ENCODE results near the gene VTI1A. TPM values are rescaled to one million over a fixed set of nuclear protein-coding genes. Genes with fewer than 3 reads are reported as not detected.

VTI1A gene
- total and polyA plus RNA-seq, 9 donors: 8.8 to 23.5 (median 13.4) TPM

DNA sequence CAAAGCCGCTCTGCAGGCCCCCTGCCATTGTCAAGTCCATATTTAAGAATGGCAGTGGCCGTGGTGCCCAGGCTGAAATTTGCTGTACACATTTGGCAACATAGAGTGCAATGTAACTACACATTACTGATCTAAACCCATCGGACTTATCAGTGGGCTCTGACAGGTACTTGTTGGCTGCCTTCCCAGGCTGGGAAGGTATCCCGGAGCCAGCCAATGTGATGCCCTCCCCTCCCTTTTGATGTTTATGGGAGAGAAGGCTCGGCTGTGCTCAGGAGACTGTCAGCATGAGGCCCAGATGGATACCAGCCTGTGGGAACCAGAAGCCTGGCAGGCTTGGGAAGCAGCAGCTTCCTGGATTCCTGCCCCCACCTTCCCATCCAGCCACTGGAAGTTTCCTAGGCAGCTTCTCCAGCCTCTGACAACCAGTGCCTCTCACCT is 357.0 kb downstream of the VTI1A start:
- peak; percentile 50 for DNase-seq
- H3K36me3 ChIP-seq (ENCODE audit: control insufficient read depth, insufficient read depth, low read length): no peaks in the 10 kb centered on the region
- H3K27me3 ChIP-seq (ENCODE audit: control insufficient read depth, insufficient read depth, low read length): no peaks in the 10 kb centered on the region
- no peak overlapping the region for H3K4me3 ChIP-seq (ENCODE audit: low read length)
- H3K4me1 ChIP-seq (ENCODE audit: control insufficient read depth, insufficient read depth, low read length): peaks cover 8% of the 10 kb centered on the region
- H3K9me3 ChIP-seq (replicated peaks; ENCODE audit: control insufficient read depth, low read depth, low read length): no peaks in the 10 kb centered on the region
- H3K27ac ChIP-seq (ENCODE audit: low read length): no peak overlapping the region
- WGBS (ENCODE audit: insufficient coverage): 78% methylated on average over 3 of the region's 5 CpGs

DNA sequence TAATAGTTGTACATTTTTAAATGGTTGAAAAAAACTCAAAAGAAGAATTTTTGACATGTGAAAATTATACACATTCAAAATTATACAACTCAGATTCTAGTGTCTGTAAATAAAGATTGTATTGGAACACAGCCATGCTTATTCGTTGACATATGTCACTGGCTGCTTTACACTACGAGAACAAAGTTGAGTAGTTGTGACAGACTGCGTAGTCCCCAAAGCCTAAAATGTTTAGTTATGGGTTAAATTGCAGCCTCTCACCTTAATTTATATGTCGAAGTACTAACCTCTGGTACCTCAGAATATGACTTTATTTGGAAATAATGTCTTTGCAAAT is 358.2 kb downstream of the VTI1A start:
- DNase-seq: no peak
- Histone ChIP-seq H3K9me3 (replicated peaks; ENCODE audit: control insufficient read depth, low read depth, low read length) (no peaks in the 10 kb centered on the region), H3K4me1 (ENCODE audit: control insufficient read depth, insufficient read depth, low read length) (peaks cover 6% of the 10 kb centered on the region), H3K4me3 (ENCODE audit: low read length) (no peak overlapping the region), H3K27me3 (ENCODE audit: control insufficient read depth, insufficient read depth, low read length) (no peaks in the 10 kb centered on the region), H3K36me3 (ENCODE audit: control insufficient read depth, insufficient read depth, low read length) (no peaks in the 10 kb centered on the region), H3K27ac (ENCODE audit: low read length) (no peak overlapping the region)
- 100% methylated on average over 1 of the region's 4 CpGs for WGBS (ENCODE audit: insufficient coverage)

- Histone ChIP-seq H3K27me3 (ENCODE audit: control insufficient read depth, insufficient read depth, low read length) (no peaks in the 10 kb centered on the region), H3K9me3 (replicated peaks; ENCODE audit: control insufficient read depth, low read depth, low read length) (no peaks in the 10 kb centered on the region), H3K4me3 (ENCODE audit: low read length) (no peak overlapping the region), H3K27ac (ENCODE audit: low read length) (no peak overlapping the region), H3K36me3 (ENCODE audit: control insufficient read depth, insufficient read depth, low read length) (no peaks in the 10 kb centered on the region), H3K4me1 (ENCODE audit: control insufficient read depth, insufficient read depth, low read length) (peaks cover 9% of the 10 kb centered on the region)
- WGBS (ENCODE audit: insufficient coverage): 94% methylated on average over 2 of the region's 6 CpGs
- DNase-seq: no peak
Observed at GRCh38 chr10:112805701-112806100, 358.7 kb downstream of the VTI1A start.

GRCh38 chr10:112807013-112807412 is 360.0 kb downstream of the VTI1A start:
- WGBS (ENCODE audit: insufficient coverage): 88% methylated on average over 6 of the region's 8 CpGs
- no peak overlapping the region for H3K27ac ChIP-seq (ENCODE audit: low read length)
- no peaks in the 10 kb centered on the region for H3K27me3 ChIP-seq (ENCODE audit: control insufficient read depth, insufficient read depth, low read length)

DNA sequence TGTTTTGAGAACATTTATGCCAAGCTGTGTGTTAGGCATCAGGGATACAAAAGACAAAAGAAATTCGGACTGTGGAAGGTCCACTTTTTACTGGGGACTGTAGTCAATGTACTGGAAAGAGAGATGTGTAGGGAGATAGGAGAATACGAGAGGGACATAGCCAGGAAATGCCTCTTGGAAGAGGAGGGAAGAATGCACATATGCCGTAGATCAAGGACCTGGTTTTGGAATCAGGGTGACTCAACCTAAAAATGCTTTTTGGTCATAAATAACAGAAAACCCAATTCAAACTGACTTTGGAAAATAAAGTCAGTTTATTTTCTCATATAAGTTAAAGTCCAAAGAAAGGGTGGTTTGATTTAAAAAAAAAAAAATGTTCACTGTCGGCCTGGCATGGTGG is 362.7 kb downstream of the VTI1A start:
- Histone ChIP-seq H3K4me1 (ENCODE audit: control insufficient read depth, insufficient read depth, low read length) (peaks cover 27% of the 10 kb centered on the region), H3K27me3 (ENCODE audit: control insufficient read depth, insufficient read depth, low read length) (no peaks in the 10 kb centered on the region), H3K9me3 (replicated peaks; ENCODE audit: control insufficient read depth, low read depth, low read length) (no peaks in the 10 kb centered on the region), H3K4me3 (ENCODE audit: low read length) (no peak overlapping the region), H3K27ac (ENCODE audit: low read length) (no peak overlapping the region), H3K36me3 (ENCODE audit: control insufficient read depth, insufficient read depth, low read length) (peaks cover under 1% of the 10 kb centered on the region)
- DNase-seq: no peak
- WGBS (ENCODE audit: insufficient coverage): 94% methylated on average over 2 of the region's 4 CpGs

More at GRCh38 chr10:112807013-112807412, 360.0 kb downstream of the VTI1A start:
- peaks cover 20% of the 10 kb centered on the region for H3K4me1 ChIP-seq (ENCODE audit: control insufficient read depth, insufficient read depth, low read length)
- H3K36me3 ChIP-seq (ENCODE audit: control insufficient read depth, insufficient read depth, low read length): no peaks in the 10 kb centered on the region
- DNase-seq: no peak
- H3K9me3 ChIP-seq (replicated peaks; ENCODE audit: control insufficient read depth, low read depth, low read length): no peaks in the 10 kb centered on the region
- H3K4me3 ChIP-seq (ENCODE audit: low read length): no peak overlapping the region

GRCh38 chr10:112810711-112811151 is 363.7 kb downstream of the VTI1A start:
- 73% methylated on average over 8 of the region's 10 CpGs for WGBS (ENCODE audit: insufficient coverage)
- DNase-seq: peak; percentile 64
- H3K9me3 ChIP-seq (replicated peaks; ENCODE audit: control insufficient read depth, low read depth, low read length): no peaks in the 10 kb centered on the region
- no peaks in the 10 kb centered on the region for H3K27me3 ChIP-seq (ENCODE audit: control insufficient read depth, insufficient read depth, low read length)
- H3K4me1 ChIP-seq (ENCODE audit: control insufficient read depth, insufficient read depth, low read length): peaks cover 27% of the 10 kb centered on the region
- peak overlapping the region; percentile 35 for H3K27ac ChIP-seq (ENCODE audit: low read length)
- no peak overlapping the region for H3K4me3 ChIP-seq (ENCODE audit: low read length)
- H3K36me3 ChIP-seq (ENCODE audit: control insufficient read depth, insufficient read depth, low read length): peaks cover 10% of the 10 kb centered on the region

- H3K4me3 ChIP-seq (ENCODE audit: low read length): no peak overlapping the region
- peak; percentile 94 for DNase-seq
- H3K4me1 ChIP-seq (ENCODE audit: control insufficient read depth, insufficient read depth, low read length): peaks cover 29% of the 10 kb centered on the region
- H3K9me3 ChIP-seq (replicated peaks; ENCODE audit: control insufficient read depth, low read depth, low read length): no peaks in the 10 kb centered on the region
- peak overlapping the region; percentile 77 for H3K27ac ChIP-seq (ENCODE audit: low read length)
- peaks cover 10% of the 10 kb centered on the region for H3K36me3 ChIP-seq (ENCODE audit: control insufficient read depth, insufficient read depth, low read length)
- no peaks in the 10 kb centered on the region for H3K27me3 ChIP-seq (ENCODE audit: control insufficient read depth, insufficient read depth, low read length)
- 25% methylated on average over 9 of the region's 14 CpGs for WGBS (ENCODE audit: insufficient coverage)
Observed at GRCh38 chr10:112811741-112812551, 364.9 kb downstream of the VTI1A start.

DNA sequence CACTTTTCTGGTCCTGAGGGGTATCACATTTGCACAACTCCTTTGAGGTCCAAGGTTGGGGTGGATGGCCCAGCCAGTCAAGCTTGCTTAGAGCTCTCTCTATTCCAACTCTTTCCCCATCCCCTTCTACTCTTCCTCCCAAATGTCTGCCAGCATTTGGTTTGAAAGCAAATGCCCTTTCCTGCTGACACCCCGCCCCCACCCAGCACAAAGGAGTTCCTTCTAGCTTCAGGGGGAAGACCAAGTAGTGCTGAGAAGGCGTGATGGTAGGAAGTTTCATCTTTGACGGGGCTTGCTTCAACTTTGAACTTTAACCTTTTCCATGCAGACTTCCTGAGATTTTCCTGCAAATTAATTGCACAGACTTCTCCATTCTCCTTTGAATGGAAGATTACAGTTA is 365.6 kb downstream of the VTI1A start:
- 70% methylated on average over 2 of the region's 3 CpGs for WGBS (ENCODE audit: insufficient coverage)
- peaks cover 29% of the 10 kb centered on the region for H3K4me1 ChIP-seq (ENCODE audit: control insufficient read depth, insufficient read depth, low read length)
- peaks cover 10% of the 10 kb centered on the region for H3K36me3 ChIP-seq (ENCODE audit: control insufficient read depth, insufficient read depth, low read length)
- H3K27ac ChIP-seq (ENCODE audit: low read length): no peak overlapping the region
- H3K27me3 ChIP-seq (ENCODE audit: control insufficient read depth, insufficient read depth, low read length): no peaks in the 10 kb centered on the region
- no peak overlapping the region for H3K4me3 ChIP-seq (ENCODE audit: low read length)
- no peak for DNase-seq
- no peaks in the 10 kb centered on the region for H3K9me3 ChIP-seq (replicated peaks; ENCODE audit: control insufficient read depth, low read depth, low read length)

DNA sequence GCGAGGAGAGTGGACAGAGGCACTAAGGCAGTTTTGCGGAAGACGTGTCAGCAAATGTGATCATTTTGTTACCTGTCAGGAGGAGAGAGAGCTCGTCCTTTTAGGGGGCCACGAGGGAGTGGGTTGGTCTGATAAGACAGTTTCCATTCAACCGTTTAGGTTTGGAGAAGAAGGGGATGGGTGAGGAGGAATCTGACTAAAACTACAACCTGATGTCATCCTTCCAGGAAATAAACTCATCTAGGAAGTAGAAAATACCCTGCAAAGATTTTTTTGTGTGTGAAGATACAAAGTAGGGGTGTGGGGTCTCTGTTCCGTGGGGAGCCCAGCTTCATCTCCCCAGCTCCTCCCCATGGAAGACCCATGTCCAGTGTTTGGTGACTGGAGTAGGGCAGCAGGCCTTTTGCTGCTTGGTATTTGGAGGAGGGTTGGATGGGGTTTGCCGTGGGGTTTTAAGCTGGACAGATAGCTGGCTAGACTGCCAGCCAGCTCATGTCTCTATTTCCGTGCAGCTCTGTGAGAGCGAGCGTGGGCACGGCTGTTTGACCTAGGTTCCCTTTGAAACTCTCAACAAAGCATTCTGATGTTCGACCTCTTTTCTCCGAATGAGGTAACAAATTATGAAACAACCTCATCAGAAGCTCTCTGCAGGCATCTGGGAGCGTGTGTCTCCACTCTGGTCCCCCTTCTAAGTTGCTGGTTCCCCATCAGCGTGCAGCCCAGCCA is 367.0 kb downstream of the VTI1A start:
- H3K27ac ChIP-seq (ENCODE audit: low read length): no peak overlapping the region
- WGBS (ENCODE audit: insufficient coverage): 88% methylated on average over 13 of the region's 16 CpGs
- peaks cover 26% of the 10 kb centered on the region for H3K4me1 ChIP-seq (ENCODE audit: control insufficient read depth, insufficient read depth, low read length)
- no peak overlapping the region for H3K4me3 ChIP-seq (ENCODE audit: low read length)
- H3K9me3 ChIP-seq (replicated peaks; ENCODE audit: control insufficient read depth, low read depth, low read length): no peaks in the 10 kb centered on the region
- DNase-seq: no peak
- no peaks in the 10 kb centered on the region for H3K27me3 ChIP-seq (ENCODE audit: control insufficient read depth, insufficient read depth, low read length)
- H3K36me3 ChIP-seq (ENCODE audit: control insufficient read depth, insufficient read depth, low read length): peaks cover 10% of the 10 kb centered on the region

DNA sequence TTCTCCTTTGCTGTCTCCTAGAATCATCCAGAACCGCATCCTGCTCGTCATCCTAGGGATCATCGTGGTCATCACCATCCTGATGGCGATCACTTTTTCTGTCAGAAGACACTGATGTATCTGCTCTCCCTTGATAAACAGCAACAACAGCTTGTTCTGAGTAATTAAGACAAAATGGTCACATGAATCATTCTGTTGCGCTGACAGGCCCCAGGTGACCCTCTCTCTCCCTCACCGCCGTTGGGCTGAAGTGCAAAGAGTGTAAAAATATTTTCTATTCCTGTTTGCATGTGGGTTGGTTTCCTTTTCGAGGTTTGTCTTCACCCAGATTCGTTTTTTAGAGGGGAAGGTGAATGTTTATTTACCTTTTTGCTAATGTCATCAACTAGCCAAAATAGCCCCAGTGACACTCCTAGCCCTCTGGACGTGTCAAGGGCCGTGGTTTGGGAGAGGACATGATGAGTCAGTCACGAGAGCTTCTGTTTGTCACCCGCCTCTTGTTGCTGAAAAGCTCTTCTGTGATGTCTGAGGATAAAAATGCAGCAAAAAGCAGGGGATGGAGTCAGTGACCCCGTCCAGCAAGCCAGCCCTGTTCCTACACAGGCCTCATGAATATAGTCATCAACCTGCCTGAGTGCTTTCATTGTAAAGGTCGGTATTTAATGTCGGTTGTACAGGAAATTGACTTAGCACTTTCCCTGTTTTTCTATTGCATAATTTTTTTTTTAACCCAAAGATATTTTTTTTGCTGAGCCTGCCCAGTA is 368.4 kb downstream of the VTI1A start:
- Histone ChIP-seq H3K4me3 (ENCODE audit: low read length) (no peak overlapping the region), H3K4me1 (ENCODE audit: control insufficient read depth, insufficient read depth, low read length) (peaks cover 24% of the 10 kb centered on the region), H3K36me3 (ENCODE audit: control insufficient read depth, insufficient read depth, low read length) (peaks cover 10% of the 10 kb centered on the region), H3K9me3 (replicated peaks; ENCODE audit: control insufficient read depth, low read depth, low read length) (no peaks in the 10 kb centered on the region), H3K27me3 (ENCODE audit: control insufficient read depth, insufficient read depth, low read length) (no peaks in the 10 kb centered on the region), H3K27ac (ENCODE audit: low read length) (peak overlapping the region; percentile 65)
- no peak for DNase-seq
- 93% methylated on average over 3 of the region's 16 CpGs for WGBS (ENCODE audit: insufficient coverage)
